ENCODE measurements around the gene TMEM116. TPM values are rescaled to one million over a fixed set of nuclear protein-coding genes. Genes with fewer than 3 reads are reported as not detected.

TMEM116 gene
- total and polyA plus RNA-seq, 12 donors = 13.3 to 54.1 (median 39.0) TPM

GRCh38 chr12:112025808-112026375 is 12.9 kb upstream of the TMEM116 start:
- H3K4me1 ChIP-seq = peaks cover 0 to 17% (median 0%) of the 10 kb centered on the region in 9 donors
- intact Hi-C loops (cut with DNase I) = no loop called here
- peaks cover 0 to 85% (median 31%) of the 10 kb centered on the region in 9 donors for H3K36me3 ChIP-seq
- no peak overlapping the region for H3K4me3 ChIP-seq
- TF ChIP-seq CTCF (IDR thresholded peaks at IDR 0.05) = no peak
- no peak for DNase-seq
- 63 to 65% methylated on average over 4 of the region's 4 CpGs for WGBS, 2 donors
- H3K27ac ChIP-seq = peak overlapping the region in 1 of 10 donors; percentile 1
- no peak for ATAC-seq
- H3K27me3 ChIP-seq = no peaks in the 10 kb centered on the region
- H3K9me3 ChIP-seq = no peaks in the 10 kb centered on the region

GRCh38 chr12:112023759-112024396 is 10.9 kb upstream of the TMEM116 start:
- ATAC-seq = no peak
- Histone ChIP-seq H3K27me3 (no peaks in the 10 kb centered on the region), H3K4me3 (no peak overlapping the region), H3K36me3 (peaks cover 0 to 84% (median 39%) of the 10 kb centered on the region in 9 donors), H3K27ac (no peak overlapping the region), H3K4me1 (peaks cover 0 to 16% (median 0%) of the 10 kb centered on the region in 9 donors), H3K9me3 (no peaks in the 10 kb centered on the region)
- 89 to 96% methylated on average over 4 of the region's 4 CpGs for WGBS, 2 donors
- TF ChIP-seq CTCF (IDR thresholded peaks at IDR 0.05) = no peak
- intact Hi-C loops (cut with DNase I) = no loop called here
- DNase-seq = no peak

GRCh38 chr12:112022241-112023016 is 9.5 kb upstream of the TMEM116 start:
- peaks cover 0 to 81% (median 27%) of the 10 kb centered on the region in 9 donors for H3K36me3 ChIP-seq
- intact Hi-C loops (cut with DNase I) = no loop called here

More at GRCh38 chr12:112022241-112023016, 9.5 kb upstream of the TMEM116 start:
- 89% methylated on average over 11 of the region's 11 CpGs for whole genome bisulfite sequencing, 2 donors
- Histone ChIP-seq H3K4me1 (peaks cover 0 to 29% (median 0%) of the 10 kb centered on the region in 9 donors), H3K4me3 (no peak overlapping the region), H3K27ac (no peak overlapping the region), H3K27me3 (no peaks in the 10 kb centered on the region), H3K9me3 (no peaks in the 10 kb centered on the region)
- ATAC-seq (peak in 2 of 8 donors; percentile 32 to 35), DNase-seq (no peak)
- no peak for TF ChIP-seq CTCF (IDR thresholded peaks at IDR 0.05)
